ENCODE measurements around the gene PRR15L.

DNA sequence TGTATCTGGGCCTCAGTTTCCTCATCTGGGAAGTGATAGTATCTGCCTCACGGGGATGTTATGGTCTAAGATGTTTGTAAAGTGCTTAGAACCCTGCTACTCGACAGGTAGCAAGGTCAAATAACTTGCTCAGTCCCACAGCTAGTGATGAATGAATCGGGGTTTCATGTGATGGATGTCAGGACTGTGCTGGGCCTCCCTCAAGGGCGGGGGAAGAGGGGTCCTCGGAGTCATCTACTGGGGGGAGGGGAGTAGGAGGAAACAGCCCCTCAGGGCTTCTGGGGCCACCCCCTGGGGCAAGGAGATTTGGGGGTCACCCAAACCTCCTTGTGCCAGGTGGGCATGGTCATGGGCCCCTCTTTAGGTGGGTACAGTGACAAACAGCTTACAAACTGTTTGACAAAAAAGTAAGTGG is 15.6 kb downstream of the PRR15L start:
- TF ChIP-seq EZH2 (IDR thresholded peaks at IDR 0.05; ENCODE audit: low read length), result no peak
- TF ChIP-seq, protein P1, sequence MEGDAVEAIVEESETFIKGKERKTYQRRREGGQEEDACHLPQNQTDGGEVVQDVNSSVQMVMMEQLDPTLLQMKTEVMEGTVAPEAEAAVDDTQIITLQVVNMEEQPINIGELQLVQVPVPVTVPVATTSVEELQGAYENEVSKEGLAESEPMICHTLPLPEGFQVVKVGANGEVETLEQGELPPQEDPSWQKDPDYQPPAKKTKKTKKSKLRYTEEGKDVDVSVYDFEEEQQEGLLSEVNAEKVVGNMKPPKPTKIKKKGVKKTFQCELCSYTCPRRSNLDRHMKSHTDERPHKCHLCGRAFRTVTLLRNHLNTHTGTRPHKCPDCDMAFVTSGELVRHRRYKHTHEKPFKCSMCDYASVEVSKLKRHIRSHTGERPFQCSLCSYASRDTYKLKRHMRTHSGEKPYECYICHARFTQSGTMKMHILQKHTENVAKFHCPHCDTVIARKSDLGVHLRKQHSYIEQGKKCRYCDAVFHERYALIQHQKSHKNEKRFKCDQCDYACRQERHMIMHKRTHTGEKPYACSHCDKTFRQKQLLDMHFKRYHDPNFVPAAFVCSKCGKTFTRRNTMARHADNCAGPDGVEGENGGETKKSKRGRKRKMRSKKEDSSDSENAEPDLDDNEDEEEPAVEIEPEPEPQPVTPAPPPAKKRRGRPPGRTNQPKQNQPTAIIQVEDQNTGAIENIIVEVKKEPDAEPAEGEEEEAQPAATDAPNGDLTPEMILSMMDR (optimal IDR thresholded peaks at IDR 0.05 in 1 of 3, IDR thresholded peaks at IDR 0.05 in 1 of 3, conservative IDR thresholded peaks at IDR 0.05 in 1 of 3; ENCODE audit: extremely low read depth in 1 of 3, insufficient read depth in 2 of 3, low read length in 3 of 3), result no peak
